SK-N-SH (cell line): ENCODE measurements around the gene SLCO2A1. TPM values are rescaled to one million over a fixed set of nuclear protein-coding genes. Genes with fewer than 3 reads are reported as not detected.

Experiments used
- CTCF ChIA-PET: fragments of 300-600, 350-600 bp; formaldehyde crosslinking; extraction: SDS; loops from one replicate; lab custom pipeline; 2021; lab: Yijun Ruan, JAX
- POLR2A ChIA-PET: fragments of 350-600 bp; sonication (Branson Sonifier 250); formaldehyde crosslinking; extraction: SDS; loops from one replicate; lab custom pipeline; 2020; ENCODE audit warnings: antibody characterized with exemption, inconsistent platforms; lab: Yijun Ruan, JAX
- DNase-seq: peaks from one replicate; pipeline ENCODE4 v3.0.0; 2012
- H2AFZ ChIP-seq: fragments of 200-600 bp; sonication (generic); 2 replicates; pipeline ENCODE4 v1.8.1; 2016; ENCODE audit warnings: antibody characterized with exemption, mild to moderate bottlenecking, low read depth
- H3F3A ChIP-seq: fragments of 200-600 bp; sonication (generic); replicated peaks from 2 replicates; pipeline ENCODE3; 2016; ENCODE audit warnings: antibody characterized with exemption, mild to moderate bottlenecking; ENCODE audit not compliant: insufficient read depth
- H3K27ac ChIP-seq, 2 experiments: fragments of 200-500 bp in 1 of 2; fragments of 200-600 bp in 1 of 2; sonication (Bioruptor generic) in 1 of 2; sonication (generic), shearing (Covaris generic) in 1 of 2; 2 replicates each; pipeline versions ENCODE4 v1.5.1 to v1.6.1; 2014 to 2016; ENCODE audit warnings: low read depth in 2 of 2, inconsistent platforms in 1 of 2, low read length in 1 of 2, mild to moderate bottlenecking in 1 of 2, mixed read lengths in 1 of 2
- H3K27me3 ChIP-seq: fragments of 200-600 bp; sonication (generic), shearing (Covaris generic); 2 replicates; pipeline ENCODE4 v1.6.1; 2016; ENCODE audit warnings: mixed run types; ENCODE audit not compliant: insufficient read depth
- H3K36me3 ChIP-seq, 2 experiments: fragments of 200-500 bp in 1 of 2; fragments of 200-600 bp in 1 of 2; sonication (Bioruptor generic) in 1 of 2; sonication (generic) in 1 of 2; replicated peaks in 1 of 2; 2 replicates each; pipeline versions ENCODE3 to v1.5.1; 2014 to 2016; ENCODE audit warnings: low read length in 1 of 2, mild to moderate bottlenecking in 1 of 2; ENCODE audit not compliant: insufficient read depth in 2 of 2, control insufficient read depth in 1 of 2
- H3K4me1 ChIP-seq, 2 experiments: fragments of 200-500 bp in 1 of 2; fragments of 200-600 bp in 1 of 2; sonication (Bioruptor generic) in 1 of 2; sonication (generic), shearing (Covaris generic) in 1 of 2; 2 replicates each; pipeline versions ENCODE4 v1.5.1 to v1.6.1; 2014 to 2016; ENCODE audit warnings: low read depth in 1 of 2, low read length in 1 of 2, mixed run types in 1 of 2; ENCODE audit not compliant: insufficient read depth in 2 of 2, control insufficient read depth in 1 of 2
- H3K4me2 ChIP-seq: fragments of 200-600 bp; sonication (generic), shearing (Covaris generic); 2 replicates; pipeline ENCODE4 v1.6.1; 2017; ENCODE audit warnings: mixed run types
- H3K4me3 ChIP-seq, 2 experiments: fragments of 200-500 bp in 1 of 2; fragments of 200-600 bp in 1 of 2; sonication (Bioruptor generic) in 1 of 2; sonication (generic), shearing (Covaris generic) in 1 of 2; 2 replicates each; pipeline versions ENCODE4 v1.5.1 to v1.8.1; 2014 to 2016; ENCODE audit warnings: low read depth in 2 of 2, inconsistent platforms in 1 of 2, low read length in 1 of 2, mild to moderate bottlenecking in 1 of 2, mixed read lengths in 1 of 2, moderate library complexity in 1 of 2
- H3K79me2 ChIP-seq: fragments of 200-600 bp; sonication (generic); 2 replicates; pipeline ENCODE4 v1.8.1; 2017; ENCODE audit warnings: mild to moderate bottlenecking; ENCODE audit not compliant: insufficient read depth
- H3K9ac ChIP-seq: fragments of 200-600 bp; sonication (generic); 2 replicates; pipeline ENCODE4 v1.6.1; 2017; ENCODE audit warnings: mixed run types
- H3K9me2 ChIP-seq: fragments of 200-600 bp; sonication (generic); 2 replicates; pipeline ENCODE4 v1.6.1; 2017; ENCODE audit warnings: mixed run types
- H3K9me3 ChIP-seq: fragments of 200-600 bp; sonication (generic); 2 replicates; pipeline ENCODE4 v1.6.1; 2017; ENCODE audit warnings: mixed run types, mild to moderate bottlenecking, moderate library complexity
- H4K20me1 ChIP-seq: fragments of 200-600 bp; sonication (generic); 2 replicates; pipeline ENCODE4 v1.6.1; 2017; ENCODE audit warnings: mild to moderate bottlenecking, mixed run types; ENCODE audit not compliant: insufficient read depth
- CHD2 ChIP-seq: fragments of 150-350 bp; IDR thresholded peaks from 2 replicates; pipeline ENCODE4 v1.6.1; 2018; ENCODE audit warnings: low read length; ENCODE audit not compliant: partially characterized antibody
- EP300 ChIP-seq, 2 experiments: IDR thresholded peaks; 2 replicates each; pipeline versions ENCODE4 v1.4.0 to v1.6.1; 2012; ENCODE audit warnings: borderline replicate concordance in 1 of 2, low read depth in 1 of 2, low read length in 1 of 2
- FOSL2 ChIP-seq: IDR thresholded peaks from 2 replicates; pipeline ENCODE4 v1.4.0; 2012; ENCODE audit warnings: low read depth, mild to moderate bottlenecking, moderate library complexity, borderline replicate concordance
- JUND ChIP-seq: IDR thresholded peaks from 2 replicates; pipeline ENCODE4 v1.4.0; 2012
- MXI1 ChIP-seq: IDR thresholded peaks from 2 replicates; pipeline ENCODE4 v1.6.1; 2012; ENCODE audit warnings: mild to moderate bottlenecking, low read depth, low read length, improper control_type of control experiment
- NFIC ChIP-seq: IDR thresholded peaks from 2 replicates; pipeline ENCODE4 v1.4.0; 2012; ENCODE audit warnings: borderline replicate concordance
- NRF1 ChIP-seq: IDR thresholded peaks from 2 replicates; pipeline ENCODE4 v1.6.1; 2012; ENCODE audit warnings: low read depth, mild to moderate bottlenecking, low read length
- RAD21 ChIP-seq: IDR thresholded peaks from 2 replicates; pipeline ENCODE4 v1.6.1; 2012; ENCODE audit warnings: mild to moderate bottlenecking, low read length
- RCOR1 ChIP-seq: fragments of 150-350 bp; IDR thresholded peaks from 2 replicates; pipeline ENCODE4 v1.6.1; 2017; ENCODE audit warnings: antibody characterized with exemption, low read length
- RXRA ChIP-seq: IDR thresholded peaks from 2 replicates; pipeline ENCODE4 v1.4.0; 2012; ENCODE audit warnings: low read depth, mild to moderate bottlenecking, borderline replicate concordance
- TAF1 ChIP-seq: IDR thresholded peaks from 2 replicates; pipeline ENCODE4 v1.6.1; 2012; ENCODE audit warnings: low read depth, mild to moderate bottlenecking, low read length, moderate library complexity, borderline replicate concordance
- TCF12 ChIP-seq: IDR thresholded peaks from 2 replicates; pipeline ENCODE4 v1.4.0; 2012
- WGBS: methylation state at CpG from one replicate; pipeline ENCODE4 v1.1.6; 2017; ENCODE audit warnings: low lambda C conversion rate; 5-methylcytosine and 5-hydroxymethylcytosine counted together
- polyA plus RNA-seq, 3 experiments: library from polyadenylated mRNA; depleted of rRNA; stranded (reverse); fragments of >200 nt; gene quantifications; 2 replicates each; pipeline ENCODE4 v1.2.3, GENCODE V29; 2012
- TF ChIP-seq, protein P1 (sequence below): fragments of 200-600 bp; sonication (generic); IDR thresholded peaks from 2 replicates; pipeline ENCODE4 v1.6.1; 2017; ENCODE audit warnings: antibody characterized with exemption, mild to moderate bottlenecking, moderate library complexity
- TF ChIP-seq, protein P2 (sequence below): IDR thresholded peaks from 2 replicates; pipeline ENCODE4 v1.6.1; 2012; ENCODE audit warnings: mild to moderate bottlenecking, low read depth, low read length, moderate library complexity
- TF ChIP-seq, protein P3 (sequence below): IDR thresholded peaks from 2 replicates; pipeline ENCODE4; 2012

SLCO2A1 gene
- polyA plus RNA-seq, 1 of the 3 experiments (the other 2 are of a cell fraction) = 9.3 TPM

DNA sequence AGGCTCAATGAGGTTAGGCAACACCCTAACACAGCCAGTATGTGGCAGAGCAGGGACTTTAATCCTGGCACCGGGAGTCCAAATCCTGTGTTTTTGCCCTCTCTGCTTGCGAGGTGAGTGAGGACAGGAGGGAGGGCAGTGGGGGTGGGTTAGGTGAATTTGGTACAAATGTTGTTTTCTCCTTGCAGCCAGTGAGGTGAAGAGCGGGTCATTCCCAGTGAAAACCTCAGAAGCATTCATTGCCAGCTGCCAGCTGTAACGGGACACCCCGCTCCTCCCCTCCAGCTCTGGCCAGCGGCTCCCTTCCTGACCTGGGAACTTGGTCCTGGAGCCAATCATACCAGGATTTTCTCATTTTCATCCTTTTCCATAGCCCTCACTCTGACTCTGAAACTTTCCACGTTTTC, 88.3 kb downstream of the SLCO2A1 start:
- peaks cover 4% of the 10 kb centered on the region; the same call in 1 of the 2 replicates for H4K20me1 ChIP-seq
- 53% methylated on average over 7 of the region's 7 CpGs for WGBS
- peaks cover 34% of the 10 kb centered on the region for H3F3A ChIP-seq
- H3K4me3 ChIP-seq = no peak overlapping the region
- no peak overlapping the region for H3K4me2 ChIP-seq
- CTCF ChIA-PET = interaction anchor here (1.0 to 1.1 kb wide), 3 partner anchors 11 to 271 kb away, joined by 3 to 5 read pairs (median 4); no protein-coding TSS in a partner anchor
- TF ChIP-seq EP300 (IDR thresholded peaks at IDR 0.05; ENCODE audit: borderline replicate concordance in 1 of 2, low read depth in 1 of 2, low read length in 1 of 2) (peak in 1 of 2 experiments; percentile 12; a peak in 1 of 4 replicates), TCF12 (peak; percentile 40; the same call in 1 of the 2 replicates), NRF1 (no peak), RXRA (peak; percentile 77; the same call in 1 of the 2 replicates), MXI1 (no peak), TAF1 (no peak), NFIC (peak; percentile 50), FOSL2 (no peak)
- TF ChIP-seq, protein P1, sequence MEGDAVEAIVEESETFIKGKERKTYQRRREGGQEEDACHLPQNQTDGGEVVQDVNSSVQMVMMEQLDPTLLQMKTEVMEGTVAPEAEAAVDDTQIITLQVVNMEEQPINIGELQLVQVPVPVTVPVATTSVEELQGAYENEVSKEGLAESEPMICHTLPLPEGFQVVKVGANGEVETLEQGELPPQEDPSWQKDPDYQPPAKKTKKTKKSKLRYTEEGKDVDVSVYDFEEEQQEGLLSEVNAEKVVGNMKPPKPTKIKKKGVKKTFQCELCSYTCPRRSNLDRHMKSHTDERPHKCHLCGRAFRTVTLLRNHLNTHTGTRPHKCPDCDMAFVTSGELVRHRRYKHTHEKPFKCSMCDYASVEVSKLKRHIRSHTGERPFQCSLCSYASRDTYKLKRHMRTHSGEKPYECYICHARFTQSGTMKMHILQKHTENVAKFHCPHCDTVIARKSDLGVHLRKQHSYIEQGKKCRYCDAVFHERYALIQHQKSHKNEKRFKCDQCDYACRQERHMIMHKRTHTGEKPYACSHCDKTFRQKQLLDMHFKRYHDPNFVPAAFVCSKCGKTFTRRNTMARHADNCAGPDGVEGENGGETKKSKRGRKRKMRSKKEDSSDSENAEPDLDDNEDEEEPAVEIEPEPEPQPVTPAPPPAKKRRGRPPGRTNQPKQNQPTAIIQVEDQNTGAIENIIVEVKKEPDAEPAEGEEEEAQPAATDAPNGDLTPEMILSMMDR = no peak
- TF ChIP-seq, protein P2, sequence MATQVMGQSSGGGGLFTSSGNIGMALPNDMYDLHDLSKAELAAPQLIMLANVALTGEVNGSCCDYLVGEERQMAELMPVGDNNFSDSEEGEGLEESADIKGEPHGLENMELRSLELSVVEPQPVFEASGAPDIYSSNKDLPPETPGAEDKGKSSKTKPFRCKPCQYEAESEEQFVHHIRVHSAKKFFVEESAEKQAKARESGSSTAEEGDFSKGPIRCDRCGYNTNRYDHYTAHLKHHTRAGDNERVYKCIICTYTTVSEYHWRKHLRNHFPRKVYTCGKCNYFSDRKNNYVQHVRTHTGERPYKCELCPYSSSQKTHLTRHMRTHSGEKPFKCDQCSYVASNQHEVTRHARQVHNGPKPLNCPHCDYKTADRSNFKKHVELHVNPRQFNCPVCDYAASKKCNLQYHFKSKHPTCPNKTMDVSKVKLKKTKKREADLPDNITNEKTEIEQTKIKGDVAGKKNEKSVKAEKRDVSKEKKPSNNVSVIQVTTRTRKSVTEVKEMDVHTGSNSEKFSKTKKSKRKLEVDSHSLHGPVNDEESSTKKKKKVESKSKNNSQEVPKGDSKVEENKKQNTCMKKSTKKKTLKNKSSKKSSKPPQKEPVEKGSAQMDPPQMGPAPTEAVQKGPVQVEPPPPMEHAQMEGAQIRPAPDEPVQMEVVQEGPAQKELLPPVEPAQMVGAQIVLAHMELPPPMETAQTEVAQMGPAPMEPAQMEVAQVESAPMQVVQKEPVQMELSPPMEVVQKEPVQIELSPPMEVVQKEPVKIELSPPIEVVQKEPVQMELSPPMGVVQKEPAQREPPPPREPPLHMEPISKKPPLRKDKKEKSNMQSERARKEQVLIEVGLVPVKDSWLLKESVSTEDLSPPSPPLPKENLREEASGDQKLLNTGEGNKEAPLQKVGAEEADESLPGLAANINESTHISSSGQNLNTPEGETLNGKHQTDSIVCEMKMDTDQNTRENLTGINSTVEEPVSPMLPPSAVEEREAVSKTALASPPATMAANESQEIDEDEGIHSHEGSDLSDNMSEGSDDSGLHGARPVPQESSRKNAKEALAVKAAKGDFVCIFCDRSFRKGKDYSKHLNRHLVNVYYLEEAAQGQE = peak; percentile 56; the same call in 1 of the 2 replicates
- H3K79me2 ChIP-seq = no peaks in the 10 kb centered on the region
- no peak overlapping the region for H3K9ac ChIP-seq
- no peaks in the 10 kb centered on the region for H3K36me3 ChIP-seq
- no peak for DNase-seq
- POLR2A ChIA-PET = no interaction called here
- H3K9me3 ChIP-seq = no peaks in the 10 kb centered on the region
- peak overlapping the region in 1 of 2 experiments; percentile 47; a peak in 1 of 4 replicates for H3K27ac ChIP-seq
- H3K4me1 ChIP-seq = peaks cover 26 to 32% of the 10 kb centered on the region in 2 experiments; a peak in 3 of 4 replicates
- no peak overlapping the region for H2AFZ ChIP-seq
- H3K9me2 ChIP-seq = no peaks in the 10 kb centered on the region
- H3K27me3 ChIP-seq = 0 out of 2 replicates have a peak, but pooled peaks cover 4% of the 10 kb centered on the region

DNA sequence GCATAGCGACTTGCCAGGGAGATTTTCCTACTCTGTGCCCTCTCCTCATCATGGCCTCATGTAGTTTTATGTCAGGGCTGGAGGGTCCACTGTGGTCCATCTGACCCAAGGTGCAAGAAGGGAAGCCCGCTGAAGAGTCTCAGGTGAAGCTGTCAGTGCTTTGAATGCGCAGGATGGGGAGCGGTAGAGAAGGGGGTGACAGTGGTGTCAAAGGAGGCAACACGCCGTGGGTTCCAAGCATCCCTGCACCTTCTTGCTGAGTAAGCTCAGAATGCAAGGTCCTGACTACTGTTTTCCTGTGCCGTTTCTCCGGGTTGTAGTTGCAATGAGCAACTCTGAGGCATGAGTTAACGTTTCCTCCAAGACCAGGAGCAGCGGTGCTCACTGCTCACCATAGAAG, 89.2 kb downstream of the SLCO2A1 start:
- no peaks in the 10 kb centered on the region for H3K36me3 ChIP-seq
- ChIA-PET CTCF (interaction anchor here (1.0 to 2.5 kb wide), 4 partner anchors 10 to 272 kb away, joined by 3 to 11 read pairs (median 4); no protein-coding TSS in a partner anchor), POLR2A (no interaction called here)
- no peaks in the 10 kb centered on the region for H3K9me3 ChIP-seq
- H3K4me3 ChIP-seq = no peak overlapping the region
- peaks cover 4% of the 10 kb centered on the region; the same call in 1 of the 2 replicates for H4K20me1 ChIP-seq
- no peak overlapping the region for H3K9ac ChIP-seq
- H3F3A ChIP-seq = peaks cover 28% of the 10 kb centered on the region
- 0 out of 2 replicates have a peak, but pooled peaks cover 4% of the 10 kb centered on the region for H3K27me3 ChIP-seq
- DNase-seq = no peak
- H3K79me2 ChIP-seq = no peaks in the 10 kb centered on the region
- no peak overlapping the region for H3K4me2 ChIP-seq
- no peak for TF ChIP-seq RCOR1
- TF ChIP-seq, protein P3, sequence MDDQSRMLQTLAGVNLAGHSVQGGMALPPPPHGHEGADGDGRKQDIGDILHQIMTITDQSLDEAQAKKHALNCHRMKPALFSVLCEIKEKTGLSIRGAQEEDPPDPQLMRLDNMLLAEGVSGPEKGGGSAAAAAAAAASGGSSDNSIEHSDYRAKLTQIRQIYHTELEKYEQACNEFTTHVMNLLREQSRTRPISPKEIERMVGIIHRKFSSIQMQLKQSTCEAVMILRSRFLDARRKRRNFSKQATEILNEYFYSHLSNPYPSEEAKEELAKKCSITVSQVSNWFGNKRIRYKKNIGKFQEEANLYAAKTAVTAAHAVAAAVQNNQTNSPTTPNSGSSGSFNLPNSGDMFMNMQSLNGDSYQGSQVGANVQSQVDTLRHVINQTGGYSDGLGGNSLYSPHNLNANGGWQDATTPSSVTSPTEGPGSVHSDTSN = no peak
- no peak for TF ChIP-seq RAD21
- no peak for TF ChIP-seq TCF12
- TF ChIP-seq NFIC = no peak
- no peak for TF ChIP-seq JUND
- TF ChIP-seq CHD2 = no peak
- no peak overlapping the region for H3K27ac ChIP-seq
- no peaks in the 10 kb centered on the region for H3K9me2 ChIP-seq
- peaks cover 20 to 26% of the 10 kb centered on the region in 2 experiments; a peak in 3 of 4 replicates for H3K4me1 ChIP-seq
- 92% methylated on average over 8 of the region's 10 CpGs for WGBS
- no peak overlapping the region for H2AFZ ChIP-seq
